GM18907 (cell line): ENCODE results near the gene LDLRAD3.
"Not testable (repeated sequence)": the region's sequence is repeated elsewhere in the genome, so short reads cannot be mapped to it uniquely, and the experiment has no call there.

Experiments used
- ATAC-seq: cut with Tn5 transposase; IDR thresholded peaks from one replicate; pipeline ENCODE4 v1.9.1; 2021; ENCODE audit warnings: mild to moderate bottlenecking, moderate library complexity; ENCODE audit not compliant: unreplicated experiment

LDLRAD3 gene, protein sequence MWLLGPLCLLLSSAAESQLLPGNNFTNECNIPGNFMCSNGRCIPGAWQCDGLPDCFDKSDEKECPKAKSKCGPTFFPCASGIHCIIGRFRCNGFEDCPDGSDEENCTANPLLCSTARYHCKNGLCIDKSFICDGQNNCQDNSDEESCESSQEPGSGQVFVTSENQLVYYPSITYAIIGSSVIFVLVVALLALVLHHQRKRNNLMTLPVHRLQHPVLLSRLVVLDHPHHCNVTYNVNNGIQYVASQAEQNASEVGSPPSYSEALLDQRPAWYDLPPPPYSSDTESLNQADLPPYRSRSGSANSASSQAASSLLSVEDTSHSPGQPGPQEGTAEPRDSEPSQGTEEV

DNA sequence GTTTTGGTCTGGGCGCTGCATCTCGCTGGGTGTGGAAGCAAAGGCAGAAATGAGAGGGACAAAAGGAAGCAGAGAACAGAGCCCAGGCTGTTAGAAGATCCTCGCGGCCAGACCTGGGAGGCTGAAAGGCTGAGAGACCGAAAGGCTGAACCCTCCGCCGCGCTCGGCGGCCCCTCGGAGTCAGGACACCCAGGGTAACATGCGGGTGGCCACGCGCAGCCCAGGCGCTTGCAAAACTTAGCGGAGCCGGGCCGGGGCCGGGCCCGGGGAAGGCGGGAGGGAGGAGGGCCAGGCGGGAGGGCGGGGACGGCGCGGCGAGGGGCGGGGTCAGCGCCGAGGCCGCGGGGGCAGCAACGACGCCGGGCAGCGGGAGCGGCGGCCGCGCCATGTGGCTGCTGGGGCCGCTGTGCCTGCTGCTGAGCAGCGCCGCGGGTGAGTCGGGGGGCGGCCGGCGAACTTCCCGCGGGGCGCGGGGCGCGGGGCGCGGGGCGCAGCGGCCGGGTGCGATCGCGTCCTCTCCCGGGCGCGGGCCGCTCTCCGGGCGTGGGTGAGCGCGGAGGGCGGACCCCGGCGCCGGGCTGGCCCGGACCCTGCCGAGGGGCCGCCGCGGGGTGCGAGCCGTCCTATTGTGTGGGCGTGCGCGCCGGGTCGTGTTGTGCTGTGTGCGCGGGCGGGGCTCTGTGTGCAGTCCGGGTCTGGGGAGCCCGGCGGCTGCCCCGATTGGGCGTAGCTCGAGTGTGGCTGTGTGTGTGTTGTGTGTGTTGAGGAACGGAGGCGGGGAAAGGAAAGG, at the start of gene LDLRAD3:
TSS of gene LDLRAD3 (plus strand) at position 350 of the 790 bp plus-strand sequence. CDS start at position 387, 37 bp downstream.
- peak; percentile 70 for ATAC-seq

DNA sequence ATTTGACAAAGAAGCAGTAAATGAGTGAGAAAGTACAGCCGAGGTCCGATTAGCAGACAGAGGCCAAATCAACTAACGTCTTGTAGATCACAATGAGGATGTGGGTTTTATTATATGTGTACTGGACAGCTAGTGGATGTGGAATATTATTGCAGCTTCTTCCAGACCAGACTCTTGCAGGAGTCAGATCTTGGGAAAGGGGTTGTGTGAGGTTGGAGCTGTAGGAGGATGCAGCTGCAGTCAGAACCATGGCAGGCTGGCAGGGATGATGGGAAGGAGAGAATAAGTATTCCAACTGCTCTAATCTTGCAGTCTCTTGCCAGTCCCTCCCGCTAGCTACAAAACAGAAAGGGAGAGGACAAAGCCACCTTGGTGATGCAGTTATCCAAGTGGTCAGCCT, 46.8 kb upstream of the LDLRAD3 start:
- ATAC-seq: no peak

DNA sequence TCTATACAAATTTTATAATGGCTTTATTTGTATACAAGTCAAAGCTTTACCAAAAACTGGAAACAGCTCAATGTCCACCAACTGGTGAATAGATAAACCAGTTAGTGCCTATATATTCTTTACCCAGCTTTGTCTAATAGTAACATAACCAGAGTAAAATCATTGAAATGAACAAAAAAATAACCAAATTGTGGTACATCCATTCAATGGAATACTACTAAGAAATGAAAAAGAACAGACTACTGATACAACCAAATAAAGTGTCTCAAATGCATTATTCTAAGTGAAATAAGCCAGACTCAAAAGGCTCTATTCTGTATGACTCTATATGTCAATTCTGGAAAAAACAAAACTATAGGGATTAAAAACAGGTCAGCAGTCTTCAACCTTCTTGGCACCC, 40.9 kb upstream of the LDLRAD3 start:
- ATAC-seq: no peak

DNA sequence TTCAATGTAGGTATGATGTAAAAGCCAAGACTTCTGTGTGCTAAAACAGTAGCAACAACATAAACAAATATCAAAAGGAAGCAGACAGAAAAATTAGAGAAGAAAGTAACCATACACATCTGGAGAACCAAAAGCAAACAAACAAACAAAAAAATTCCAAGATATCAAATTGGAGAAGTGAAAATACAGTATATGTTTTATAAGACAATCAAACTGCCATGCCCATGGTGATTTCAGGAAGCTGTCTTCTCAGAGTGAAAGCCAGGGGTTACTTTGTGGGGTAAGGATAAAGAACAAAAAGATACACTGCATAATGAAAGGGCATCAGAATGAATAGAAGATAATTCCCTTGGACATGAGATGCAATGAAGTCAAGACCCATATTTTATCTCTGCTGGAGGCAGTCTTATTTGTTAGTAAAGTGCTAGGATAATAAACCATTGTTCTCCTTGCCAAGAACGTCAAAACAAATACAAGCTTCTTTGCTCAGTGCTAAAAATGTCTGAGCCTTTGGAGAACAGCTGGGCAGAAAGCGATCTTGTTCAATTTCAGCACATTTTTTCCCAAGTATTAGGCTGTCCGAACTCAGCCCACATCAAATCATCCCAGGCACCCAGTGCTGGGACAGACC, 38.1 kb upstream of the LDLRAD3 start:
- ATAC-seq: no peak

DNA sequence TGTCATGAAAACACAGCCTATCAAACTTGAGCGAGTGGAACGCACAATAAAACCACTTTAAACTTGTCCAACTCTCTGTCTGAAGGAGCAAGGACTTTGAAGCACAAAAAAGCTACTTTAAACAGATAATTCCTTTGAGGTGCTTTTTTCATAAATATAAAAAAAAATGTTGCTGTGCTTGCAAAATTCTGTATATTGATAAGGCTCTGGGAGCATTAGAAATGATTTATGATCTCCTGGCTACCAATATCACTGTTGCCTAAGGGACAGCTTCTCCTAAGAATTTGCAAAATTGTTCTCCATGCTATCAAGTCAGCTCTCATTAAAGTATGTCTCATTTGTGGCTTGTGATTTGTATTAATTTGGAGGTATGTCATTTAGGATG, 37.6 kb upstream of the LDLRAD3 start:
- no peak for ATAC-seq

DNA sequence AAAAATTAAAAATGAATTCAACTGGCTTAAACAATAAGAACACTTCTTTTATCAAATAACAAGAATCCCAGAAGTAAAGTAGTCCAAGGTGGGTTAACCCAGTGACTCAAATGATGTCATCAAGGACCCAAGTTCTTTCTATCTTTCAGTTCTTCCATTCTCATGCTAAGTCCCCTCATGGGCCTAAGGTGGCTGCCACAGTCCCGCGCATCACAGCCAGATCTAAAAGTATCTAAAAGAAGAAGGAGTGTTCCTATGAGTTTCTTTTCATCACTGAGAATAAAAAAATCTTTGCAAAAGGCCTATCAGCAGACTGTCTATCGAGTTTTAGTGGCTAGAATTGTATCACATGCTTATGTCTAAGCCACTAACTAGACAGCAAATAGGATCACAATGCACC, 37.2 kb upstream of the LDLRAD3 start:
- no peak for ATAC-seq

DNA sequence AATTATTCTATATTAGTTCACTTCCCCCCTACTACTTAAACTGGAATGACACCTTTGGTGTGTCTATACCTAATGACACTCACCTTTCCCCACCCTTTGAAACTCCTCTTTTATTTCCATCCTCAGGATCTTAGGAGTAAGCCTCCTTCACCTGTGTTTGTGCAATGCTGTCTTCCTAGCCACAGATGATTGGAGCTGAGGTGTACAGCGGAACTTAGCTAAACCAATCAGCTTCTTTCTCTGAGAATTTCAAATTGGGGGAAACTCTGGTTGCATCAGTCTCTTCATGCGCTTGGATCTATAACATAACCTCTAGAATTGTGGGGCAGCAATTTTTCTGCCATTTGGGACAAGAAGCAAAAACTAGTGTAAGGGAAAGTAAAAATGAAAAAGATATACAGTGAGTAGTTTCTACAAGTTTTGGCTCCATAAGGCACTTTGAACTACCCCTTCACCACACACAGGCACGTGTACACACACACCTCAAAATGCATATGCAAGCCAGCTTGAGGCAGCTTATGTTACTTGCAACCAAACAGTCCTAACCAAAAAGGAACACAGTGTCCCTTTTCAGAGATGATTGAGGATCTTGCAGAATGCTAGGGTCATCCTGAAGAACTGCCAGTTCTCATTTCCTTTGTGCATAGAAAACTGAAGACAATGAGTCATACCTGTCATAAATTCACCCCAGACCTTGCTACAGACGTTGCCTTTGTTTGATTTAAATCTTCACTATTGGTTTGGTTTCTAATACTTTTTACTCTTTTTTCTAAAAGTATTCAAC, 36.0 kb upstream of the LDLRAD3 start:
- ATAC-seq: peak; percentile 85

DNA sequence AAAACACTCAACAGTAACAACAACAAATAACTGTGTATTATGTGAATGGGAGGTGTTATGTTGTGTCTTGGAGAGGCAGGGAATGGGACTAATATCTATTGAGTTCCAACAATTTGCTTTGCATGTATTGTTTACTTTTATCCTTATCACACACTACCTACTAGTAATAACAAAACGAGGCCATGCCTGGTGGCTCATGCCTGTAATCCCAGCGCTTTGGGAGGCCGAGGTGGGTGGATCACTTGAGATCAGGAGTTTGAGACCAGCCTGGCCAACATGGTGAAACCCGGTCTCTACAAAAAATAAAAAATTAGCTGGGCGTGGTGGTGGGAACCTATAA, 35.5 kb upstream of the LDLRAD3 start:
- not testable (repeated sequence) for ATAC-seq

DNA sequence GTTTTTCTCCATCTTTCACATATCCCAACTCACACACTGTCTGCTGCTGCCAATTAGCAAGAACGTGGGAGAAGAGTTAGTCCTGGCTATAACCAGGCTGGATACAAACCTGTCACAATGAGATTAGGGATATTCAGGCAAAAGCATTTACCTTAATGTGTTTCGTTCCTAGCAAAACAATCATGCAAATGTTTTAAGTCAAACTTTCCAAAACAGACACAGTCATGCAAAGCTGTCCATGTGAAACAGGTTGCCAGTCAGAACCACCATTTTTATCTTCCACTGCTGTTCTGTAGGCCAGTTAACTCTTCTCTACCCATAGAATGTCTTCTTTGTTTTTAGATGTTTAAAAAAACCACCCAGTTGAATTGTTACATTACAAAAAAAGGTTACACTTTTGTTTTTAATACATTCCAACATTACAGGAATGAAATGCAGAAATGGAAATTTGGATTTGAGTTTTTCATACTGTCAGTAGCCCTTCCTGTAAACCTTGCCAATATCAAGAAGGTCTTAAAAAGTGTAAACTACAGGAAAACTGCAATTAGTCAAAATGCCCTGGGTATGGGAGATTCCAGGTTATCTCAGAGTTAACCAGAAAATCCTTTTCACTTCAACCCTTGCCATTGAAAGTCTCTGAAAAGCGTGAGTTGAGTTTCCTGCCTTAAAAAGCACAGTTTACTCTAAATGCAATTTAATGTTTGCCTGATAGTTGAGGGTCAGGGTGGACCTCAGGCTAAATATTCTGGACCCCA, 34.2 kb upstream of the LDLRAD3 start:
- no peak for ATAC-seq

DNA sequence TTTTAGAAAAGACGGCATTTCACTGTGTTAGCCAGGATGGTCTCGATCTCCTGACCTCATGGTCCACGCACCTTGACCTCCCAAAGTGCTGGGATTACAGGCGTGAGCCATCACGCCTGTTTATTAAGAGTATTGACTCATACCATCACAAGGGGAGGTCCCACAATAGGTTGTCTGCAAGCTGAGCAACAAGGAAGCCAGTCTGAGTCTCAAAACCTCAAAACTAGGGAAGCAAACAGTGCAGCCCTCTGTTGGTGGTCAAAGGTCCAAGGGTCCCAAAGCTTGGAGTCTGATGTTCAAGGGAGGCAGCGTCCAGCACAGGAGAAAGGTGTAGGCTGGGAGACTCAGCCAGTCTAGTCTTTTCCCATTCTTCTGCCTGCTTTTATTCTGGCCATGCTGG, 32.8 kb upstream of the LDLRAD3 start:
- ATAC-seq: no peak

DNA sequence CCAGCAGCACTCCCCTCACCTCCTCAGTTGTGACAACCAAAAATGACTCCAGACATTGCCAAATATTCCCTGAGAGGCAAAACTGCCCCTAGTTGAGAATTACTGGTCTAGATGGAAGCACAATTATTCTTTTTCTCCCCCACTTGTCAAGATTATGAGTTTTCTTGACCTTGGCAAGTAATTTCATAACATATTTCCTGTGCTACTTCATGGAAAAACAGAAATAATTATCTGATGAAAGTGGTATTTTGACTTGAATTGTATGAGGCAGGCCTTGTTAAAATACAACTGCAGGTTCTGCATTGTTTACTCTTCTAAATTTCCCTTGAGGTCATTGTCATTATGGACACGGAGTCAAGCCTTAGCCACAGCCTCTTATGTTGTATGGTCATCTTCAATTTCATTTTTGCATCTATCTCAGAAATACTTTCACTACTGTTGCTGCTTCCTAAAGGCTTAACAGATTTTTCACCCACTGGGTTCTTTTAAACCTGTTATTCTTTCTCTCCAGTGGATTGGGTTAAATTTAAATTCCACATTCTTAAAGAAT, 32.2 kb upstream of the LDLRAD3 start:
- no peak for ATAC-seq

DNA sequence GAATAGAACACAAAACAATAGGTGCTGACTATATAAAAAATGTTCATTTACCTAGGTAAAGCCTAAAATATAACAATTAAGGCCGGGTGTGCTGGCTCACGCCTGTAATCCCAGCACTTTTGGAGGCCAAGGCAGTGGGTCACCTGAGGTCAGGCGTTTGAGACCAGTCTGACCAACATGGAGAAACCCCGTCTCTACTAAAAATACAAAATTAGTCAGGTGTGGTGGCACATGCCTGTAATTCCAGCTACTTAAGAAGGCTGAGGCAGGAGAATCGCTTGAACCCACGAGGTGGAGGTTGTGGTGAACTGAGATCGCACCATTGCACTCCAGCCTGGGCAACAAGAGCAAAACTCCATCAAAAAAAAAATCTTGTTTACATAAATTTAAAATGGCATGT, 31.4 kb upstream of the LDLRAD3 start:
- ATAC-seq: not testable (repeated sequence)

DNA sequence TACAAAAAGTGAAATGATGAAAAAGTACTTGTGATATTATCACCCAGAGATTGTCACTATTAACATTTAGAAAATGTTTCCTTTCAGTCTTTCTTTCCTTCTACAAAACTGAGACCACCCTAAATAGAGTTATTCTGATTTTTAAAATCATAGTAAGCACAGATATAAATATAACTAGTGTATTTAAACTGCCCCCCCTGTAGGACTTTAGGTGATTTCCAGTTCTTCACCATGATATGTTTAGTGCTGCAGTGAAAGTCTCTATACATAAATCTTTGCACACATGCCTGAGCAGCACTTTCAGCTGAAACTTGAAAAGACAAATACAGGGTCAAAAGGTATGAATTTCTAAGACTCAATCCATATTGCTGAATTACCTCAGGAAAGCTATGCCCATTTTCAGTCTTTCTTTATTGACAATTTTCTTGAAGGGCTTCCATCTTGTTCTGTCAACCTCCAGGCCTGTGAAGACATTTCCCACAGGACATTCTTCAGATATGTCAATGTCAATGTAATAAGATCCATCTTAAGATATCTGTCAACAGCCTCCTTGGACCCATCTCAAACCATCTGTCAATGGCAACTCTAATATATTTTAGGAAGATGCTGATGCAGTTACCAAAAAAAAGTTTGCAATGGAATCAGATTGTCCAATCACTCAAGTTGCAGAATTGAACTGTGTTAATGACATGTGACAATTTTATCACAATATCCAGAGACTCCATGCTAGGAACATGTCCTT, 30.8 kb upstream of the LDLRAD3 start:
- ATAC-seq: no peak

DNA sequence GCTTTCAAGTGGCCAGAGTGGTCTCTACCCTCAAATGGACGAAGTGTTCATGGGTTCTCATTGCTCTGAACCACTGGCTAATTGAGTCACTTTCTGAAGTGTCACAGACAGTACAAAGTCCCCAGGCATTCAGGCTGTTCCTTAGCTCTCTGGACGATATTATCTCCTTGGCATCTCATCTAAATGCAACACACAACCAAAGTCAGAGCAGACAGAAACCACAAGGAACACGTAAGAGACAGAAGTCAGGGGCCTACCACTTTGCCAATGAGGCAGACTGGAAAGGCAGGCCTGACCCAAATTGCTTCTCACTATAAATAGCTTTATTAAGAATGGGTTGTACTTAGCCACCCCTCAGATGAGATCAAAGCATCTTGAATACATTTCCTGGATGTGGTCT, 29.0 kb upstream of the LDLRAD3 start:
- no peak for ATAC-seq

DNA sequence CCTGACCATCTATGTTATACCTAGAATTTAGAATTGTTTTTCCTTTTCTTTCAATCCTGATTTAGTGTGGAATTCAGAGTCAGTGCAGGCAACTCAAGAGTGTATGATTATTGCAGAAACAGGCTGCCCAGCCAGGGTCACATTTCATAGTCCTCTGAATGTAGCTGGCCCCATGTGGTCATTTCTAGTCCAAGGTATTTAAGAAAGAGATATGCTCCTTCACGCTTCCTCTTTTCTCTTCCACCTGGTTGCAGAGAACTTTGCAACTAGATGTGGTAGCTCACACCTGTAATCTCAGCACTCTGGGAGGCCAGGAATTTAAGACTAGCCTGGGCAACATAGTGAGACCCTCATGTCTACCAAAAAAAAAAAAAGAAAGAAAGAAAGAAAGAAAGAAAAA, 27.6 kb upstream of the LDLRAD3 start:
- no peak for ATAC-seq

DNA sequence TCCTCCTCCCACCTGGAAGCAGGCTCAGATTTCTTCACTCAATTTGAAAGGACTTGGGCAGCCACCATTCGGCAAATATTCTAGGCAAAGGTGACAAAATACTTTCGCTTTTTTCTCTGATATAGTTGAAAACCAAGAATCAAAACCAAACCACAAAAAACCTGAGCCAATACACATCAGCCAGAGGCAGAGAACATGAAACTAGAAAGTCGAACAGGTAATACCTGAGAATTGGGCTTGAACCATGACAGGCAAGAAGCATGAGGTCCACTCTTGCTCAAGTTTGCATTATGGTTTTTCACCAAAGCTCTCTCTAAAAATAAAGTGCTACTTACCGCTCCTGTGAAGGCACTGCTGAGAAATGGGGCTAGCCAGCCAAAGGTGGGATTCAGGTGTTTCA, 26.2 kb upstream of the LDLRAD3 start:
- no peak for ATAC-seq

DNA sequence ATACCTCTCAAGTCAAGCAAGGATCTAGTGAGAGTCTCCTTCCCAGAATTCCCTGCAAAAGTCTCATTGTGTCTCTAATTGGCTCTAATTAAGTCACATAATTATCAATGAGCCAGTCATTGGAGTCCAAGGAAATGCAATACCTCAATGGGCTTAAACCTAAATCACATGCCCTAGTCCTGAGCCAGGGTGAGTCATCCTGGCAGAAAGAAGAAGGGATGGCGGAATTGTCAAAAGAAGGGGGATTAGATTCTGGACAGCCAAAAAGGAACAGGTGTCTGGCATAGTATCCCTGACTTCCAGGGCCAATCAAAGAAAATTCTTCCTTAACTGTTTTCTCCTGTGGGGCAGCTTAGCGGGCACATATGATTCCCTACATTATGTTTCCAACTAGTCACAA, 25.1 kb upstream of the LDLRAD3 start:
- no peak for ATAC-seq

DNA sequence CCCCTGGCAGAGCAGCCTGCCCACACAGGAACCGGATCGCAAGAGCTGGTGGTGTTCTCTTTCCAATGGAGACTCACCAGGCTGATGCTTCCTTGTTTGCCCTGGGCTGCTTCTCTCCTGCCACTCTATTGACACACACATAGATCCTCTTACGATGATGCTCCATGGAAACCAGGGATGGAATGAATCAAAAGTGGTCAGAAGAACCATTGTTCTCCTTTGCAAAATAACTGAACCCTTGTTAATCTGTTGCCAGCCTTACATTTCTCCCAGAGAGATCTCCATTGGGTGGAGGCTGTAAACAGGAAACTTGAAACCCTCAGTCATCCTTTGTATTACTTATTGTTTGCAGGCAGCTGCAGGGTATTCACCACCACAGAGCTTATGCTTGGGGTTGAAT, 24.6 kb upstream of the LDLRAD3 start:
- no peak for ATAC-seq

DNA sequence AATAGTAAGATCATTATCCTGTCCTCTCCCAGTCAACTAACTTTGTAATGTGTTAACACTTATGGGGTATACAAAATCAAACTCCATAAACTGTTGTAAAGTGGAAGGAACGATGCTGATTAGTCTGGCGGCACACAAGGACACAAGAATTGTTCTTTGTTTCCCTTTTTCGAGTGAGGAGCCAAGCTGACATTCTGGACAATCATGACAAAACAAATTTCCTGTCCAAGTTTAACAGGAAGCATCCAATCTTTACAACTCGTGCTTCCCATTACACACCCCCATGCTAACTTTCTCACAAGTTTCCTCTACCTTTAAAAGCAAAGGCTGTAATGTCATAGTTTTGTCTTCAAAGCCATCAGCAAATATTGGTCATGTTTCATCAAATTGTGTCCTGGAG, 20.4 kb upstream of the LDLRAD3 start:
- no peak for ATAC-seq

DNA sequence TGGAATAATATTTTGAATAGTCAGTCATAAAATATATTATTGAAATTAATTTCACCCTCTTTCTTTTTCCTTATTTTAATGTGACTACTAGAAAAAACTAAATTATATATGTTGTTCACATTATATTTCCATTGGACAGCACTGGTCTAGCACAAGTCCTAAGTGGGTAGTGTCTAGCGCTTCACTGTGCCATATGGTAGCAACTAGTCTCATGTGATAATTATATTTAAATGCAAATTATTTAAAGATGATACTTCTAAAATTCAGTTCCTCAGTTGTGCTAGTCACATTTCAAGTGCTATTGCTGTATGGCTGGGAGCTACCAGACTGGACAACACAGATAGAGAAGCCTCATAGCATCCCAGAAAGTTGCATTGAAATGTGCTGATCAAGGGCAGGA, 19.1 kb upstream of the LDLRAD3 start:
- no peak for ATAC-seq
